GM19035 (cell line): ENCODE data around the gene SPOCK3.

ENCODE experiments used
- ATAC-seq: cut with Tn5 transposase; IDR thresholded peaks from one replicate; pipeline ENCODE4 v1.9.1; 2021; ENCODE audit not compliant: unreplicated experiment

SPOCK3 gene

DNA sequence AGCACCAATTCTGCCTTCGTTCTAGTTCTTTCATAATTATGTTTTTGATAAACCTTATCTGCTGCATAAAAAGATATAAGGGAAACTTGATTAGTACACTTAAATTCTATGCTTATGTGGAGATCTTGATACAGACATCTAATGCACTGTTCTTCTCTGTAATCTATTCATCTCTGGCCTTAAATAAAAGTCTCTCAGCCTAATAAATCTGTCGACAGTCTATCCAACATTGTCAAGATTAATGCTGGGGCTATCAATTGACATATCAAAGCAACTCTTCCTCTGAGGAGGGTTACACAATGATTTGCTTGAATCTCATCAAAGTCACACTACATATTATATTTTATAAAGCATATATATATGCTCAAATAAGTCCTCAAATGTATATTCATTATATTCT lies 545.5 kb downstream of the SPOCK3 start:
- ATAC-seq = no peak

DNA sequence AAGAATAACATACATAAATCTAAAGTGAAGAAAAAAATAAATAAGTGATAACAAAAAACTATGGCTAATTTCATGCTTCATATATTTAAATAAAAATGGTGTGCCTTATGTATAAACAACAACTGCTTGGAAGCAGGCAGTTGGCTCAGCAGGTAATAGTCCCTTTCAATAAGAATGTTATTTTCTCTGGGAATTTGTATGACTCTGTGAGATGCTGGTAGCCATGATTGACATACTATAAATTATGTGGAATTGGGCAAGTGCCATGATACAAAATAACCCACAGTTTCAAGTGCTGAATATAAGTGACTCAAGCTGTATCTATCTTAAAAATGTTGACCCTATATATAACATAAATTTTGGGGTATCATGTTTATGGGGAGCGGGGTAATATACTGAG lies 546.5 kb downstream of the SPOCK3 start:
- no peak for ATAC-seq
